Keratinocyte (primary cell): Measurements from ENCODE around the gene GH1.

ENCODE experiments used
- CTCF ChIP-seq, 3 experiments: IDR thresholded peaks in 1 of 3; conservative IDR thresholded peaks in 1 of 3; optimal IDR thresholded peaks in 1 of 3; 2 replicates in 2 of 3; 3 replicates in 1 of 3; pipeline versions ENCODE3 to v1.5.1; 2011; ENCODE audit warnings: low read length in 3 of 3, mild to moderate bottlenecking in 3 of 3, moderate library complexity in 2 of 3, control low read depth in 1 of 3, inconsistent platforms in 1 of 3; ENCODE audit not compliant: insufficient read depth in 2 of 3; ENCODE audit errors: extremely low read depth in 1 of 3
- EZH2 ChIP-seq: IDR thresholded peaks from one replicate; pipeline ENCODE4 v1.6.1; 2012; ENCODE audit warnings: inconsistent platforms, mild to moderate bottlenecking, low read length, moderate library complexity

GRCh38 chr17:63955791-63956190, 37.2 kb upstream of the GH1 start:
- TF ChIP-seq CTCF (optimal IDR thresholded peaks at IDR 0.05 in 1 of 3, IDR thresholded peaks at IDR 0.05 in 1 of 3, conservative IDR thresholded peaks at IDR 0.05 in 1 of 3; ENCODE audit: extremely low read depth in 1 of 3, insufficient read depth in 2 of 3, low read length in 3 of 3) (no peak), EZH2 (no peak)
